ENCODE measurements around the gene PIEZO2.

Gene PIEZO2

GRCh38 chr18:10834128-10834815 is 315.1 kb downstream of the PIEZO2 start:
- DNase-seq, result no peak

- no peak for DNase-seq
Observed at GRCh38 chr18:10833656-10834055, 315.7 kb downstream of the PIEZO2 start.

- no peak for DNase-seq
Observed at GRCh38 chr18:10826400-10826799, 323.0 kb downstream of the PIEZO2 start.

DNA sequence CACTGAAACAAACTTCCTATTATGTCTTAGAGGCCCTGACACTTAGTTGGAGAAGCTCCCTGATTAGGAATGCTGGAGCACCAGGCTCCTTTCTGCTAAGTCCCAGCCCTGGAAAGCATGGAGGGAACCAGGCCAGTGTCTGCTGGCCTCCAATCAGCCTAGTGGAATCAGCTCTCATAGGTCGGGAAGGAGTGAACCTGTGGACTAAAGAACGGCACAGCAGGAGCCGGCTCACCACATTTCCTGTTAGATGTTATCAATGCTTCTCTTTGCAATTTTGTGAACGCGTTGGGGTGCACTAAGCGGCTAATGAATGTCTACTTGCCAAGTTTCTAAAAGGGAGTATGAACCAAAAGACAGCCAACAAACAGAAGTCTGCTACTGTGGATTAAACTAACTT is 326.9 kb downstream of the PIEZO2 start:
- no peak for DNase-seq

GRCh38 chr18:10820681-10821080 is 328.7 kb downstream of the PIEZO2 start:
- DNase-seq, result no peak

- DNase-seq, result no peak
Observed at GRCh38 chr18:10814336-10814735, 335.0 kb downstream of the PIEZO2 start.

GRCh38 chr18:10805587-10806118 is 343.7 kb downstream of the PIEZO2 start:
- no peak for DNase-seq

DNA sequence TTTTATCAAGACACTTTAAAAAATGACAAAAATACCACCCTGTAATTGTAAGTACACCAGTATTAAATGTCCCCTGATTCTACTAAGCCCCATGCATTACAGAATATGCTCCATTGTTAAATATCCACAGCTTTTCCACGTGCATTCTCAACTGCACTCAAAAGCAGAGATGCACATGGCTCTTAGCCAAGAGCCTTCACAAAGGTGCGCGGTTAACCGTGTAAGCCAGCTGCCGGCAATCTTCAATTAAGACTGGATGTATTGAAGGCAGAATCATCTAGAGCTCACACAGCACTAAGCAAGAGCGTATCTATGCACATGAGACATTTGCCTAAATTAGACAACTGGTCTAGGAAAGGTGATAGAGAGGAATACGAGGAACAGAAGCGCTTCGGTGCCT is 345.2 kb downstream of the PIEZO2 start:
- DNase-seq, result no peak

GRCh38 chr18:10798727-10799550 is 350.4 kb downstream of the PIEZO2 start:
- no peak for DNase-seq

DNA sequence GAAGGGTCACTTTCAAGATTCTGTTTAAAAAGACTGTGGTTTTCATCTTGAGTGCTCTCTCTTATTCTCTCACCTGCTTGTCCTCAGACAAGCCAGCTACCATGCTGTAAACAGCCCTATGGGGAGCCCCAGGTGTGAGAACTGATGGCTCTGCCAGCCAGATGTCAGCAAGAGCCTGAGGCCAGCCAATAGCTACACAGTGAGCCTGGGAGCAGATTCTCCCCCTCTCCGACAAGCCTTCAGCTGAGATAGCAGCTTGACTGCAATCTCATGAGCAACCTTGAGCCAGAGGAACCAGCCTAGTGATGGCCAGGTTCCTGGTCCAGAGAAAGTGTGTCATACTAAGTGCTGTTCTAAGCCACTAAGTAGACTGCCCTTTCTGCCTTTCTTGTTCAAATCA is 351.5 kb downstream of the PIEZO2 start:
- no peak for DNase-seq

DNA sequence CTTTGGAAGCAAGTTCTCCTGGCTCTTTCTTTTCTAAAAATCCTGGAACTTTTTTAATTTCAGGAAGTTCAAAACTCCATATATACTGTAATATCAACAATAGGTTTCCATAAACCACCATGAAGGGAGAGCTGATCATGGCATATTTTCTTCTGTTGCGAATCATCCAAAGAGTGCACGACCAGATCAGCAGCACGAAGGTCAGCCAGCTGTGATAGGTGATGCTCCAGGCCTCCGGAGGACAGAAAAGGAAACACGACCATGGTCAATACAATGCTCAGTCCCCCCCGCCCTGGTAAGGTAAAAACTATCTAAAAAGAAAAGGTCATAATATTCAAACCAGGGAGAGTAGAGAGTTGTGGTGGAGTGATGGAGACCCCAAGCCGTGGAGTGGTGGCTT is 354.6 kb downstream of the PIEZO2 start:
- DNase-seq, result no peak

- DNase-seq, result no peak
Observed at GRCh38 chr18:10793730-10794370, 355.5 kb downstream of the PIEZO2 start.

DNA sequence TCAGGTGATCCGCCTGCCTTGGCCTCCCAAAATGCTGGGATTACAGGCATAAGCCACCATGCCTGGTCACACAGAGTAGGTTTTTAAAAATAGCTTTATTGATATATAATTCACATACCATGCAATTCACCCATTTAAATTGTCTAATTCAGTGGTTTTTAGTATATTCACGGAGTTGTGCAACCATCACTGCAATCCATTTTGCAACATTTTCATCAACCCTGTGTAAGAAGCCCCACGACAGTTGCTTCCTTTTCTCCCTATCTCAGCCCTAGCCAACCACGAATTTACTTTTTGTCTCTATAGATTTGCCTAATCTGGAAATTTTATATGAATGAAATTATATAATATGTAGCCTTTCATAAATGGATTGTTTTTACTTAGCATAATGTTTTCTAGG is 357.2 kb downstream of the PIEZO2 start:
- no peak for DNase-seq

GRCh38 chr18:10791169-10791831 is 358.1 kb downstream of the PIEZO2 start:
- no peak for DNase-seq

GRCh38 chr18:10789180-10789579 is 360.2 kb downstream of the PIEZO2 start:
- DNase-seq, result no peak

- DNase-seq, result peak; percentile 88
Observed at GRCh38 chr18:10787293-10787901, 362.0 kb downstream of the PIEZO2 start.

DNA sequence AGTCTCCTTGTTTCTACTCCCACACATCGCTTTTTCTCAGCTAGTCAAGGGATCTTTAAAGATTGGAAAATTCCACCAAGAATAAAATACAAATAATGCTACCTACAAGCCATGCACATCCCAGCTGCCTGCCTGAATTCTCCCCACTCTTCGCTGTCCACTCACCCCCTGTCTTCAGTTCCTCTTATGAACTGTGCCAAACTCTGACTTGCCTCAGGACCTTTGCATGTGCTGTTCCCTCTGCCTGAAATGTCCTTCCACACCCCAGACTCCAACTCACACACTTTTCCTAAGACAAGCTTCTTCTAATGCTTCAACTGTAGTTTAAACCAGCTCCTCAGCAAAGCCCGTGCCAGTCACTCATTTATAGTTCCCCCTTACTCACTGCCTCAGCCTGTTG is 363.6 kb downstream of the PIEZO2 start:
- no peak for DNase-seq

DNA sequence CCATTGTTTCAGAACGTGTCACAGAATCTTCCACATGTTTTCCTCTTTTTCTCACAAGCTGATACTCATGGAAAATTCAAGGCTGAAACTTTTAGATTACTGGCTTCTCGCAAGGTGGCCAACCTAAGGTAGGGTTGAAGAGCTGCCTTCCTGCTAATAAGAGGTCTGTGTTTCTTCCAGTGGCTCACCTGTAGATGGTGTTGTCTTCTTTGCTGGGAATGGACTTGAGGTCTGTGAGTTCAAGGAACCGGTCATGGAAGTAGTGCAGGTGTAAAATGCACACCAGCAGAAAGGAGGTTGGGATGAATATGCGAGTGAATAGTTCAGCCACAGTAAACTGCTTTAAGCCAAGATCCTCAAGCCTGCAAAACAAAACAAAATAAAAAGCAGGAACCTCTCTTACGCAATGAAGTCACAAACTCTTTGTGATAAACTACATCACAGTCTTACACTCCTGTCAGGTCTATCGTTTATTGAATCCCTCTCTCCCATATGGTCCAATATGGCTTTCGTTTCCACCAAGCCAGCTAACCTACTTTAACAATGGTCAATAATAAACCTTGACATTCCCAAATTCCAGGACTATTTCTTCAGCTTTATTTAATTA is 364.7 kb downstream of the PIEZO2 start:
- no peak for DNase-seq

DNA sequence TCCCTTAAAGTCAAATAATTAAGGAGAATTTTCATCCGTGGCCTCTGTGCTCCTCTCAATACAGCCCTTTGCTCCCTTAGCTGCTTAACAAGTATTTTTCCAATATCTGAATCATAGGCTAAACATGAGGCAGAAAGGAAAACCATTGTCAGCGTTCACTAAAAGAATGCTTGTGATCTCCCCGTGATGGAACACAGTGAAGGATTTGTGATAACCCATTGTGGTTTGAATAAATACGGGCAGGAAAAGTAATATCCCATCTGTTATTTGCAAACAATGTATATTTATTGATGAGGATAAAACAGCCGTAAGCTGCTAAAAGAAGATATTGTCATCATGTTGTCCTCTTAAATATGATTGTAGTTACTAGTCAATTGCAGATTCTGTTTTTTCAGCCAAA is 365.4 kb downstream of the PIEZO2 start:
- DNase-seq, result no peak

- no peak for DNase-seq
Observed at GRCh38 chr18:10776493-10776892, 372.9 kb downstream of the PIEZO2 start.

DNA sequence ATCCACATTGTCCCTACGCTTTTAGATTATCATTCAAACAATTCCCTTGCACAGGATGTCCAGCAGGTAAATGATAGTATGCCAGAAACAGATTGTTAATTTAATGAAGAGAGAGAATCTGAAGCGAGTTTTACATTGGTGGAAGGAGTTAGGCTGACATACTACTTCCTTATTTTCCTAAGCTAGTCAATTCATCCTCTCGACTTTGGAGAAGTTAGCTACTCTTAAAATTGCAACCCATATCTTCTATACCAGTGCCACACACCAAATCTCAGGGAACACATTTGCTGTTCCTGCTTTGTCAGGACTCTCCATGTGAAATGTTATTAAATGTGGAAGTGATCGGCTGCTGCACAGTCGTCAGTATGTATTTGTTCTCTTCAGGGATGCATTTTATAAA is 374.3 kb downstream of the PIEZO2 start:
- no peak for DNase-seq

- no peak for DNase-seq
Observed at GRCh38 chr18:10771053-10771709, 378.2 kb downstream of the PIEZO2 start.
